ENCODE data around the gene LIPH.
"Not testable (repeated sequence)": the region's sequence is repeated elsewhere in the genome, so short reads cannot be mapped to it uniquely, and the experiment has no call there.

LIPH gene

GRCh38 chr3:185489462-185489861 lies 62.9 kb downstream of the LIPH start:
- Mint-ChIP-seq H3K4me3 (no peak overlapping the region), H3K27me3 (ENCODE audit: low read depth) (no peaks in the 10 kb centered on the region), H3K27ac (no peak overlapping the region), H3K4me1 (ENCODE audit: low read depth) (peaks cover 3% of the 10 kb centered on the region), H3K36me3 (ENCODE audit: low read depth) (peaks cover 16% of the 10 kb centered on the region), H3K9me3 (no peaks in the 10 kb centered on the region)
- no peak for DNase-seq (ENCODE audit: low spot score)

GRCh38 chr3:185488465-185488864 lies 63.9 kb downstream of the LIPH start:
- no peak overlapping the region for H3K27ac Mint-ChIP-seq
- H3K27me3 Mint-ChIP-seq (ENCODE audit: low read depth): no peaks in the 10 kb centered on the region
- H3K9me3 Mint-ChIP-seq: no peaks in the 10 kb centered on the region
- DNase-seq (ENCODE audit: low spot score): no peak
- no peak overlapping the region for H3K4me3 Mint-ChIP-seq
- peaks cover 3% of the 10 kb centered on the region for H3K4me1 Mint-ChIP-seq (ENCODE audit: low read depth)
- peaks cover 9% of the 10 kb centered on the region for H3K36me3 Mint-ChIP-seq (ENCODE audit: low read depth)

- peaks cover 21% of the 10 kb centered on the region for H3K36me3 Mint-ChIP-seq (ENCODE audit: low read depth)
These were observed 66.0 kb downstream of the LIPH start for GRCh38 chr3:185486394-185486793.

GRCh38 chr3:185484296-185484695 lies 68.1 kb downstream of the LIPH start:
- H3K4me3 Mint-ChIP-seq: no peak overlapping the region
- peaks cover 10% of the 10 kb centered on the region for H3K9me3 Mint-ChIP-seq
- peaks cover 6% of the 10 kb centered on the region for H3K4me1 Mint-ChIP-seq (ENCODE audit: low read depth)
- DNase-seq (ENCODE audit: low spot score): no peak
- H3K27ac Mint-ChIP-seq: no peak overlapping the region
- H3K36me3 Mint-ChIP-seq (ENCODE audit: low read depth): peaks cover 20% of the 10 kb centered on the region
- H3K27me3 Mint-ChIP-seq (ENCODE audit: low read depth): no peaks in the 10 kb centered on the region

More at GRCh38 chr3:185486394-185486793, 66.0 kb downstream of the LIPH start:
- DNase-seq (ENCODE audit: low spot score): no peak
- H3K27ac Mint-ChIP-seq: no peak overlapping the region
- no peaks in the 10 kb centered on the region for H3K27me3 Mint-ChIP-seq (ENCODE audit: low read depth)
- peaks cover 3% of the 10 kb centered on the region for H3K9me3 Mint-ChIP-seq
- H3K4me1 Mint-ChIP-seq (ENCODE audit: low read depth): peaks cover 6% of the 10 kb centered on the region
- no peak overlapping the region for H3K4me3 Mint-ChIP-seq

- no peaks in the 10 kb centered on the region for H3K27me3 Mint-ChIP-seq (ENCODE audit: low read depth)
- peaks cover 6% of the 10 kb centered on the region for H3K4me1 Mint-ChIP-seq (ENCODE audit: low read depth)
- H3K36me3 Mint-ChIP-seq (ENCODE audit: low read depth): peaks cover 19% of the 10 kb centered on the region
- H3K27ac Mint-ChIP-seq: no peak overlapping the region
- H3K9me3 Mint-ChIP-seq: peaks cover 10% of the 10 kb centered on the region
- H3K4me3 Mint-ChIP-seq: no peak overlapping the region
- no peak for DNase-seq (ENCODE audit: low spot score)
These were observed 72.9 kb downstream of the LIPH start for GRCh38 chr3:185479373-185479945.

GRCh38 chr3:185477316-185477715 lies 75.1 kb downstream of the LIPH start:
- Mint-ChIP-seq H3K27me3 (ENCODE audit: low read depth) (no peaks in the 10 kb centered on the region), H3K36me3 (ENCODE audit: low read depth) (peaks cover 10% of the 10 kb centered on the region), H3K27ac (no peak overlapping the region), H3K4me3 (no peak overlapping the region), H3K9me3 (peaks cover 7% of the 10 kb centered on the region), H3K4me1 (ENCODE audit: low read depth) (no peaks in the 10 kb centered on the region)
- no peak for DNase-seq (ENCODE audit: low spot score)

GRCh38 chr3:185474922-185475321 lies 77.5 kb downstream of the LIPH start:
- DNase-seq (ENCODE audit: low spot score); H3K4me1 Mint-ChIP-seq (ENCODE audit: low read depth); H3K9me3 Mint-ChIP-seq; H3K36me3 Mint-ChIP-seq (ENCODE audit: low read depth); H3K27ac Mint-ChIP-seq; H3K4me3 Mint-ChIP-seq; H3K27me3 Mint-ChIP-seq (ENCODE audit: low read depth): not testable (repeated sequence)

- Mint-ChIP-seq H3K4me1 (ENCODE audit: low read depth) (no peaks in the 10 kb centered on the region), H3K4me3 (no peak overlapping the region), H3K9me3 (no peaks in the 10 kb centered on the region), H3K27me3 (ENCODE audit: low read depth) (no peaks in the 10 kb centered on the region), H3K36me3 (ENCODE audit: low read depth) (no peaks in the 10 kb centered on the region), H3K27ac (no peak overlapping the region)
- DNase-seq (ENCODE audit: low spot score): no peak
These were observed 79.0 kb downstream of the LIPH start for GRCh38 chr3:185473290-185473815.

GRCh38 chr3:185470323-185470722 lies 82.1 kb downstream of the LIPH start:
- no peak for DNase-seq (ENCODE audit: low spot score)
- H3K4me3 Mint-ChIP-seq: no peak overlapping the region
- H3K27me3 Mint-ChIP-seq (ENCODE audit: low read depth): no peaks in the 10 kb centered on the region
- no peak overlapping the region for H3K27ac Mint-ChIP-seq
- H3K36me3 Mint-ChIP-seq (ENCODE audit: low read depth): no peaks in the 10 kb centered on the region
- no peaks in the 10 kb centered on the region for H3K4me1 Mint-ChIP-seq (ENCODE audit: low read depth)
- no peaks in the 10 kb centered on the region for H3K9me3 Mint-ChIP-seq

- H3K27ac Mint-ChIP-seq: no peak overlapping the region
- no peaks in the 10 kb centered on the region for H3K27me3 Mint-ChIP-seq (ENCODE audit: low read depth)
- no peaks in the 10 kb centered on the region for H3K36me3 Mint-ChIP-seq (ENCODE audit: low read depth)
- H3K4me1 Mint-ChIP-seq (ENCODE audit: low read depth): no peaks in the 10 kb centered on the region
- H3K9me3 Mint-ChIP-seq: no peaks in the 10 kb centered on the region
- DNase-seq (ENCODE audit: low spot score): no peak
- no peak overlapping the region for H3K4me3 Mint-ChIP-seq
These were observed 82.8 kb downstream of the LIPH start for GRCh38 chr3:185469542-185469941.

- not testable (repeated sequence) for H3K4me3 Mint-ChIP-seq; H3K4me1 Mint-ChIP-seq (ENCODE audit: low read depth); H3K27ac Mint-ChIP-seq; H3K36me3 Mint-ChIP-seq (ENCODE audit: low read depth); H3K27me3 Mint-ChIP-seq (ENCODE audit: low read depth); DNase-seq (ENCODE audit: low spot score); H3K9me3 Mint-ChIP-seq
These were observed 86.3 kb downstream of the LIPH start for GRCh38 chr3:185466123-185466522.

GRCh38 chr3:185465471-185465870 lies 86.9 kb downstream of the LIPH start:
- Mint-ChIP-seq H3K27ac (no peak overlapping the region), H3K9me3 (no peaks in the 10 kb centered on the region), H3K36me3 (ENCODE audit: low read depth) (no peaks in the 10 kb centered on the region), H3K27me3 (ENCODE audit: low read depth) (no peaks in the 10 kb centered on the region), H3K4me3 (no peak overlapping the region), H3K4me1 (ENCODE audit: low read depth) (no peaks in the 10 kb centered on the region)
- no peak for DNase-seq (ENCODE audit: low spot score)

- H3K4me3 Mint-ChIP-seq: no peak overlapping the region
- no peaks in the 10 kb centered on the region for H3K9me3 Mint-ChIP-seq
- H3K4me1 Mint-ChIP-seq (ENCODE audit: low read depth): no peaks in the 10 kb centered on the region
- H3K27ac Mint-ChIP-seq: no peak overlapping the region
- no peak for DNase-seq (ENCODE audit: low spot score)
- no peaks in the 10 kb centered on the region for H3K36me3 Mint-ChIP-seq (ENCODE audit: low read depth)
- no peaks in the 10 kb centered on the region for H3K27me3 Mint-ChIP-seq (ENCODE audit: low read depth)
These were observed 91.6 kb downstream of the LIPH start for GRCh38 chr3:185460719-185461350.

- H3K4me3 Mint-ChIP-seq: no peak overlapping the region
- no peaks in the 10 kb centered on the region for H3K9me3 Mint-ChIP-seq
- no peaks in the 10 kb centered on the region for H3K27me3 Mint-ChIP-seq (ENCODE audit: low read depth)
- H3K4me1 Mint-ChIP-seq (ENCODE audit: low read depth): no peaks in the 10 kb centered on the region
- no peaks in the 10 kb centered on the region for H3K36me3 Mint-ChIP-seq (ENCODE audit: low read depth)
- H3K27ac Mint-ChIP-seq: no peak overlapping the region
- DNase-seq (ENCODE audit: low spot score): no peak
These were observed 92.1 kb downstream of the LIPH start for GRCh38 chr3:185460309-185460708.

GRCh38 chr3:185457376-185457775 lies 95.0 kb downstream of the LIPH start:
- DNase-seq (ENCODE audit: low spot score): no peak
- no peaks in the 10 kb centered on the region for H3K9me3 Mint-ChIP-seq
- H3K4me3 Mint-ChIP-seq: no peak overlapping the region
- no peaks in the 10 kb centered on the region for H3K36me3 Mint-ChIP-seq (ENCODE audit: low read depth)
- H3K27ac Mint-ChIP-seq: no peak overlapping the region
- H3K27me3 Mint-ChIP-seq (ENCODE audit: low read depth): no peaks in the 10 kb centered on the region
- H3K4me1 Mint-ChIP-seq (ENCODE audit: low read depth): no peaks in the 10 kb centered on the region

All from T-helper 2 cell treated with Interferon-gamma antibody and Interleukin-4, amounts not matched to agents 5 μg/mL and 100 μg/mL, for 36 hours (primary cell).